HG03575 (cell line): ENCODE data around the gene TCF23.
"Not testable (repeated sequence)": the region's sequence is repeated elsewhere in the genome, so short reads cannot be mapped to it uniquely, and the experiment has no call there.

Source experiments
- ATAC-seq: cut with Tn5 transposase; IDR thresholded peaks from one replicate; pipeline ENCODE4 v1.9.1; 2021; ENCODE audit not compliant: unreplicated experiment, insufficient number of reproducible peaks, low FRiP score; ENCODE audit errors: extremely low read depth

Gene TCF23

DNA sequence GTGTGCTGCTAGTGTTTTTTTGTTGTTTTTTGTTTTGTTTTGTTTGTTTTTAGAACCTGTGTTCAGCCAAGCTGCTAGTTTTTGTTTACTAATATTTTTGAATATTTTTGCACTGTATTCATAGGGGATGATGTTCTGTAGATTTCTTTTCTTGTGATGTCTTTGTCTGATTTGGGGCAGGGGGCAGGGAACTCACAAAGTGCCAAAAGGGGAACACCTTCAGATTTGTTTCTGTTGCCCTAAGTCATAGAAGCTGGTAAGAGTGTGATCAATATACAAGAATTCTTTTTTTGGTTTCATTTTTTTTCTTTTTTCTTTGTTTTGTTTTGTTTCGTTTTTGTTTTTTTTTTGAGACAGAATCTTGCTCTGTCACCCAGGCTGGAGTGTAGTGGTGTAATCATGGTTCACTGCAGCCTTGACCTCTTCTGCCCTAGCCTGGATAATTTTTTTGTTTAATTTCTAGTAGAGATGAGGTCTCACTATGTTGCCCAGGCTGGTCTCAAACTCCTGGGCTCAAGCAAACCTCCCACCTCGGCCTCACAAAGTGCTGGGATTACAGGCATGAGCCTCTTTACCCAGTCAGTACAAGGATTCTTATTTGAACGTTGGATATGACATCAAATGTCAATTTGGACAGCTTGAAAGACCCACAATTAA, 30.7 kb downstream of the TCF23 start:
- no peak for ATAC-seq

DNA sequence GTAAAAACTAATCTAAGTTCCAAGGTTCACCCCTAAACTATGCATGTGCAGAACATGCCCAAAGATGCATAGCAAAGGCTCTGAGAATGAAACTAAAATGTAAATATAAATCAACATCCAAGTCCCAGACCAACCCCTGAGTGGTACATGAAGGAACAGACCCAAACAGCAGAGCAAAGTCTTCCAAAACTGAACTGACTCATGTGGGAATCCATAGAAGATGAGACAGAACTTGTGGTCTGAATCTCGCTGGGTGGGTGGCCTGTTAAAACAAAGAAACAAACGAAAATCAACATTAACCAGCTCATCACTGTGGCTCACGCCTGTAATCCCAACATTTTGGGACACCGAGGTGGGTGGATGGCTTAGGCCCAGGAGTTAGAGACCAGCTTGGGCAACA, 33.5 kb downstream of the TCF23 start:
- ATAC-seq: no peak

DNA sequence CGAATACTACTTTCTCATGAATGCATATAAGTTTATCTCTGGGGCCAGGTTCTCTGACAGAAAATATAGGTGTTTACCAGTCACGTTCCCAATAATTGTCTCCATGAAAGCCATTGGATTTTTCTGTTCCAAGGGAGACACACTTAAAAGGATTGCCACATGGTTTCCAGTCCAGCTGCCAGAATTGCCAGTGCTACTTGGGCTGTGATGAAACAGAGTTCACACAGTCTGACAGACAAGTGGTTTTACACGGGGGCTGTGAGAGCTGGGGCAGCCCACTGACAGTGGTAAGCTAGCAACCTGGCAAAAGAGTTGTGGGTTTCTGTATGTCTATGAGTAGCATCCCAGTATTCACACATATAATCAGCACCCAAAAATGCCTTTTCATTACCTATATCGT, 35.3 kb downstream of the TCF23 start:
- ATAC-seq: no peak

DNA sequence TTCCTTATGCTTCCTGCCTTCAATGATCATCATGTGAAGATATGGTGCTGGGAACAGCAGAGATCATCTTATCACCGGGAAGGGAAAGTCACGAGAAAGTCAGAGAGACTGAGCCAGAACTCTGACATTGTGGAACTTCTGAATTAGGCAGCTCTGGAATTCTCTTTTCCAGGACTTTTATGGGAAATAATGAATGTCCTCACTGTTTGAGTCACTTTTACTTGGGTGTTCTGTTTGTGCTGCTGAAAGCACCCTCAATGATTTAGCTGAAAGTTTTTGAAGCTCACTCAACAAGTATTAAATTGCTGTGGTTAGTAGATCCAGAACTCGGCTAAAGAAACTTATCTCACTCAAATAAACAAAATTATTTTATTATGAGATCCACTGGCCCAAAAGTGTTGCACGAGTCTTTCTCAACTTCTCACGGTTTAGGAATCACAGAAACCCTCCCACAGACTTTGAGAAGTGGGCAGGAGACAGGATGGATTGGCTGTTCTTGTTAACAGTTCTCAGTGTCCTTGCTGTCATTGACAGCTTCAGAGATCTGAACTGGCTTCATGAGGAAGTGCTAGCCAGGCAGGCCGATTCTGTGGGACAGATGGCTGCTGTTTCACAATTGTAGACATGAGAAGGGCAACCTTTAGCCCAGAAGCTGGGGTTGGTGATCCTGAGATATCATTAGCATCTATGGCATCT, 36.7 kb downstream of the TCF23 start:
- no peak for ATAC-seq

DNA sequence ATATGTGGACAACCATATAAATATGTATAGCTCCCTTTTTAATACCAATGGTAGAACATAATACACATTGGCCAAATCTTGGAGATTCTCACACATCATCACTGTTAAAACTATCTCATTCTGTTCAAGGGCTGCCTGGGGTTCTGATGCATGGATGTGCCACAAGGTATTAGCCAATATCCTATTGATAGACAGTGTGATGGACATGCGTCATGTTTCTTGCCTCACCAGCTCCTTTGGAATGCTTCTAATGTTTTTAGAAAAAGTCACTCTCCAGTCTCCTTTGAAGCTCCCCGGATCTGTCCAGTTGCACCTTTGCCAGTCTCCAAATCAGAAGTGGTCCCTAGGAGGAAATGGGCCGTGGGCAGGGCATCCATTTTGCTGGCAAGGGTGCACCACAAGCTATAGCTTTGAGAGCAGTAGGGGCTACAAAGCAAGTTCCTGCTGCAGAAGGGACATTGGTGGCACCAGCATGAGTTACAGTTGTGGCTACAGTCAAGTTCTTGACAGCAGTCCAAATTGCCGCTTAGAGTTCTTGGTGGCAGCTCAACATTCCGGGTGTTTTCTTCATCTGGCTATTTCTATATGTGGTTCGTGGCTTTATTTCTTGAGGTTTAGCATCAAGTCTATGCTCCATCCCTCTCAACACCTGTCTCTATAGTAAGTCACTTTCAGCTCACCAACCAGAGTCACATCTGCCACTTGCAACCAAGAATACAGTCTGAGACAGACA, 38.0 kb downstream of the TCF23 start:
- ATAC-seq: no peak

DNA sequence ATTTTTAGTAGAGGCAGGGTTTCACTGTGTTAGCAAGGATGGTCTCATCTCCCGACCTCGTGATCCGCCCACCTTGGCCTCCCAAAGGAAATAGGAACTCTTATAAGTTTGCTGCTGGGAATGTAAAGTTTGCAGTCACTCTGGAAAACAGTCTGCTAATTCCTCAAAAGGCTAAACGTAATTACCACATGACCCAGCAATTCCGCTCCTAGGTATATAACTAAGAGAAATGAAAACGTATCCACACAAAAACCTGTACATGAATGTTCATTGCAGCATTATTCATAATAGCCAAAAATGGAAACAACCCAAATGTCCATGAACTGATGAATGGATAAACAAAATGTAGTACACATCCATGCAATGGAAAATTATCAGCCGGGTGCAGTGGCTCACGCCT, 41.2 kb downstream of the TCF23 start:
- ATAC-seq: no peak

DNA sequence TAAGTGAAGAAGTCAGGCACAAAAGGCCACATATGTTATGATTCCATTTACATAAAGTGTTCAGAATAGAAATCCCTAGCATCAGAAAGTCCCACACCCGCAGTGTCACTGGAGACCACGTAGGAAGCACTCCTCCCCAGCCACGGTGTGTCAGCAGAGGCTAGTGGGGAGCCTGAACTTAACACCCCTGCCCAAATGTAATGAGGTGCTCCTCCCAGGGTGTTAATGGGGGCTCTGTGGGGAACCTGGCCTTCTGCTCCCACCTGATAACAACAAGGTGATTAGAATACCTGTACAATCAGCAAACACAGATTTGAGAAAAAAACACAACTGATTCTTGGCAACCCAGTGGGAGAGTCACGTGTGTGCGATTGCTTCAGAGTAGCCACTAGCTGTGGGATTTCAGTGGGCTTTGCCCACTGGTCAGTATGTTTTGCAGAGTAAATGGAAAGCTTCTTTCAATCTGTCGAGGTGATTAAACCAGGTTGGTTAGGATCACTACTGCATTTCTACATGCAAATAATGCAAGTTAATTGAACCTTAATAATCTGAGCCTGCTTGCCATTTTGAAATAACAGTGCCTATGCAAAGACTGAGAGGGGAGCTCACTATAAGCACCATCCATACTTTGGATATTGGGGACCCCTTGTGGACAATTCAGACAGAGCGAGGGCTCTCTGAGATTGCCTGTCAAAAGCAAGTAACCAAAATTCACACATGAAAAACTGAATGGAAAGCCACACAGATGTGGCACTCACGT, 42.4 kb downstream of the TCF23 start:
- no peak for ATAC-seq

DNA sequence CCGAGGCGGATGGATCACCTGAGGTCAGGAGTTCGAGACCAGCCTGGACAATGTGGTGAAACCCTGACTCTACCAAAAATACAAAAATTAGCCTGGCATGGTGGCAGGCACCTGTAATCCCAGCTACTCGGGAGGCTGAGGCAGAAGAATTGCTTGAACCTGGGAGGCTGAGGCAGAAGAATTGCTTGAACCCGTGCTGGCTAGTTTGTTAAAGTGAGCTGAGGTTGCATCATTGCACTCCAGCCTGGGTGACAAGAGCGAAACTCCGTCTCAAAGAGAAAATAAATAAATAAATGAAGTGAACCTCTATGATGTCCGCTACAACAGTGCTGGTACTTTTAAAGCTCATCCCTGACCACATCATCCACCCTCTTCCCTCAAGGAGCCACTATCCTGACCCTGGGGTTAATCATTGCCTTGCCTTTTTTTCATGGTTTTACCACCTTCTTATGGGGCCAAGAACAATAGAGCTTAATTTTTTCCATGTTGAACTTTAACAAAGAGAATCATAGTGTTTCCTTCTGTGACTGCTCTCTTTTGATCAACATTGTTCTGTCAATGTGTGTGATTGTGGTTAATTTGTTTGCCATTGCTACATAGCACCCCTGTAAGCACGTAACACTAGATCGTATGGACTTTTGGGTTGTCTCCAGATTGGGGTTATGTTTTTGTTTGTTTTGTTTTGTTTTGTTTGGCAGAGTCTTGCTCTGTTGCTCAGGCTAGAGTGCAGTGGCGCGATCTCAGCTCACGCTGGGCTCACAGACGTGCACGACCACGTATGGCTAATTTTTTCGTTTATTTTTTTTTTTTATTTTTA, 45.9 kb downstream of the TCF23 start:
- ATAC-seq: no peak

DNA sequence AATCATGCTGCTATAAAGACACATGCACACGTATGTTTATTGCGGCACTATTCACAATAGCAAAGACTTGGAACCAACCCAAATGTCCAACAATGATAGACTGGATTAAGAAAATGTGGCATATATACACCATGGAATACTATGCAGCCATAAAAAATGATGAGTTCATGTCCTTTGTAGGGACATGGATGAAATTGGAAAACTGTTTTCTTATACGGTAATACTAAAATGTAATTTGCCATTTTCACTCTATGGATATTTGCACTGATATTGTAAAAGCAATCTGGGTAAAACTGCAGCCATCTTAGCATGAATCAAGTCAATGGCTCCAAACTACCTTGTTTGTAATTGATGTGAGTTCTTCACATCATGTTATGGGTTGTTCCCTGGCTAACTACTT, 47.0 kb downstream of the TCF23 start:
- ATAC-seq: not testable (repeated sequence)

DNA sequence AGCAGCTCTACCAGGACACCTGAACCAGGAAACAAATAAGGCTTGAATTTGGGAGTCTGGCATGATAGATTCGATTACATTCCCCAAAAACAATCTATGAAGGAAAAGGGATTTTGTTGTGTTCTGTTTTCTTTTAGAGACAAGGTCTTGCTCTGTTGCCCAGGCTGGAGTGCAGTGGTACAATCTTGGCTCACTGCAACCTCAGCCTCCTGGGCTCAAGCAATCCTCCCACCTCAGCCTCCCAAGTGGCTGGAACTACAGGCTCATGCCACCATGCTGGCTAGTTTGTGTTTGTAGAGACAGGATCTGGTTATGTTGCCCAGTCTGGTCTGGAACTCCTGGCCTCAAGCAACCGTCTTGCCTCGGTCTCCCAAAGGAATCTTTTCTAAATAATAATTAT, 49.3 kb downstream of the TCF23 start:
- not testable (repeated sequence) for ATAC-seq

DNA sequence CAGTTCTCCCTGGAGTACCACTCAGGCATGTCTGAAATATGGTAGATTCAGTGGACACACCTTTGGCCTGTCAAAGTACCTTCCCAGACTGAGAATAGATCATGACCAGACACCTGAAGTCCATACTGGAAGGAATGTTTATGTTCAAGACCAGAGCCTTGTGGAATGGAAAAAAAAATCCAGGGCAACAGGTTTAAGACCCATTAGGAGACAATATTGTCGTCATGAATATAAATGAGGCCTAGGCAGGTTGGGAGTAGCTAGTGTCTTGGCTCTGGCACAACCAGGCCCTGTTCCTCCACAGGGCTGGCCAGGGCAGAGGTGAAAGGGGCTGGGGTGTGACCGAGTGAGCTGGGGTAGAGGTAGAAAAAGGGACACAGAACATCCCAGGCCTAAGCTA, 49.8 kb downstream of the TCF23 start:
- no peak for ATAC-seq

DNA sequence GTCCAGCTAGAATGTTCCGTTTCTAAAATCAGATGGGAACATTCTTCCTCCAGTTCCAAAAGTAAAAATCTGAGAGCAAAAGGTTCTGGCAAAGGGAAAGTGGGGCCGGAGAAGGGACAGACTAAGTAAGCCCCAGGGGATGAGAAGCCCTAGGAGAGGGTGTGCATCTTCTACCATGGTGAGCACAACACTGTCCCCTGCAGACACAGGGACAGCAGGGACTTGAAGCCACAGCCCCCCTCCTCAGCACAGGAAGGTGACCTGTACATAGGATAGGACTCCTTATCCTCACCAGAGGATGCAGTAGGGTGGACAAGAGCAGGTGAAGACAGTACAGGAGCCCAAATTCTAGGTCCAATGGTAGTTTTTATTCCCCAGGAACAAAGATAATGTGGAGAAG, 50.4 kb downstream of the TCF23 start:
- no peak for ATAC-seq

DNA sequence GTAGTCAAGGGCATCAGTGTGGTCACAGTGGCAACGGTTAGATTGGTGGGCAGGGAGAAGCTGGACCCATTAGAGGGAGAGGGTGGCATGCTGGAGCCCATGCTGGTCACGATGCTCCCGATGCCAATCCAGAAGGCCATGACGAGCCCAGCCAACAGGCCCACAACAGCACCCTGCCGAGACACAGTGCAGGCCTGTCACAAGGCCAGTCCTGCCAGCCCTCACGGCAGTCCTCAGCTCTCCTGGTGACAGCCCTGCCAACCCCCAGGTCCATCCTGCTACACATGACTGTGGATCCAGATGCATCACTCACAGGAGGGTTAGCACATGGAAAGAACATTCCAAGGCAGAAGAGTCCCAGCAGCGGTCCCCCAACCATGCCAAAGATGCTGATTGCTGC, 52.9 kb downstream of the TCF23 start:
- no peak for ATAC-seq

DNA sequence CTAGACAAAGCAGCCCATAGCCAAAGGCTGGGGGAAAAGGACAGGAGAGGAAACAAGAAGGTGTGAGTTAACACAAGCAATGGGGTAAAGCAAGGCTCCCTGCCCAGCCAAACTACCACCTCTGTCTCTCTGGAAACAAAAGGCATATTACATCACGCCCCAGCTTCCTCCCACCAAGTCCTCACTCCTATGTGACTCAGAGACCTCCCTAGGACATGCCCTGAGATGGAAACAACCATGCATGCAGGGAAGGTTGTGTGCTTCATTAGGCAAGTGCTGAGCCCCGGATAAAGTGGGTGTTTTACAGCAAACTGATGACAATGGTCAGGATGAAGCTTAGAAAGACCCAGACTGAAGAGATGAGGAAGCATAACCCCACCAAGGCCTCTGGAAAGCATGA, 54.0 kb downstream of the TCF23 start:
- no peak for ATAC-seq

DNA sequence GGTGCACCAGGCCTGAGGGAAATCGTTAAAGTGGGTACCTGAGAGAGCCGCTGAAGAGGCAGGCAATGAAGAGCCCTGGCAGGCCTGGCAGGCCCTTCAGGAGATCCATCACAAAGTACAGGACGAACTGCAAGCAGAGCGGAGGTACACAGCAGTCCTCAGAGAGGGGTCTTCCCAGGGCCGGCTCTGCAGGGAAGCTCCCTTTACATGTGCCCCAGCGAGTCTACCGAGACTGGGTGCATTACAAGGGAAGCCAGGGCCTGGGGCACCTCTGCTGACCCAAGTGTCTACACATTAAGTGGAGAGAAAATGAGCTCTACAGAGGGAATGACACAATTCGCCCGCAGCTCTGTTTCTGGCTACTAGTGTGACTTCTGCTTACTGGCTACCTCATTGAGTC, 54.9 kb downstream of the TCF23 start:
- no peak for ATAC-seq

DNA sequence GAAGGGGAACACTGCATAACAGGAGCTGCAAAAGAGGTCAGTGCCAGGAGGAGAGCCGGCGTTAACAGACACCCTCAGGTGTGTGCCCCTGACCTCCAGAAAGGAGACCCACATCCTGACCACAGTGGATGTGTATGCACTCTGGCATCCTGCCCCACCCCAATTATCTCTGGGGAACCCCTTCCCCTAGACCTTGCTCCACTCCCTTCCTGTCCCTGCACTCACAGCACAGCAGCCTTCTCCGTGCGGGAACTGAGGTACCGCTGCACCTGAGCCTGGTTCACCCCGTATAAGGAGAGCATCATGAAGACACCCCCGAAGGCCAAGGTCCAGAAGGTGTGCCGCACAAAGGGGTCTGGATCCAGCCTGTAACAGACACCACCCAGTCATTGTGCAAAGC, 55.8 kb downstream of the TCF23 start:
- no peak for ATAC-seq

DNA sequence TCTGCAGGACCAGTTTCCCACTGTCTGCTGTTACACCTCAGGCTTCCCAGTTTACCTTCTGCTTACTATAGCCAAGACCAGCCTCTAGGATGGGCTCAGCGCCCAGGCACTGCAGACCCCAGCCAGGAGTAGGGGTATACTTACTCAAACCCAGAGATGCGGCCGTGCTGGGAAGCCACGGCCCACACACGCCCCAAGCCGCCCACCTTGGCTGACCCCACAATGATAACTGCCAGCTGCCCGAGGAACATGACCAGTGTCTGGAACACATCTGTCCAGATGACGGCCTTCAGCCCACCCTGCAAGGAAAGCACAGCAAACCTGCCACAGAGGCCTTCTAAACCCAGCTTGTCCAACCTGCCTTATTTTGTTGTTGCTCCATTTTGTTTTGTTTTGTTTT, 56.4 kb downstream of the TCF23 start:
- no peak for ATAC-seq

DNA sequence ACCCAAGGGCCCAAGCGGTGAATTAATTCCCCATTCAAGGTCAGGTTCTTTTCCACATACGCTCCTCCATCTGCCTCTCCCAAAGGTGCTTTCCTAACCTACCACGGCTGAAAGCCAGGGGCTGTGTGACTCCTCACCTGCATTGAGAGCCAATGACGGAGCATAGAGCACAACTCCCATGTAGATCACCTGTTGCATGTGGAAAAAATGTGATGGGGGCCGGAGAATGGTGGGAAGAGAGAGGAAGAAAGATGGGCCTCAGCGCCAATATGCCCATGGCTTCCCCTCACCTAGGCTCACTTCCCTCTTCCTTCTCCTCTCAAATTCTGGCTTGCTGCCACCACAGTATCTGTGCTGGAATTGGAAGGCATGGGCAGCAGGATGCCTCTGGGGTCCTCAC, 57.5 kb downstream of the TCF23 start:
- no peak for ATAC-seq
